KMS-11 (cell line): ENCODE measurements around the gene RIPOR3.
"Not testable (repeated sequence)": the region's sequence is repeated elsewhere in the genome, so short reads cannot be mapped to it uniquely, and the experiment has no call there.

Experiments used
- H2AFZ ChIP-seq: fragments of 200-600 bp; sonication (generic); 2 replicates; pipeline ENCODE4 v1.6.1; 2016; ENCODE audit warnings: antibody characterized with exemption, mixed run types, low read depth
- H3K27ac ChIP-seq: fragments of 200-600 bp; sonication (generic); 2 replicates; pipeline ENCODE4 v1.6.1; 2016; ENCODE audit warnings: mild to moderate bottlenecking, mixed run types
- H3K27me3 ChIP-seq: fragments of 200-600 bp; sonication (generic); 2 replicates; pipeline ENCODE4 v1.6.1; 2017; ENCODE audit warnings: mild to moderate bottlenecking, low read depth, mixed run types, moderate library complexity; ENCODE audit not compliant: insufficient read depth
- H3K36me3 ChIP-seq: fragments of 200-600 bp; sonication (generic); 2 replicates; pipeline ENCODE4 v1.6.1; 2017; ENCODE audit warnings: mild to moderate bottlenecking, mixed run types; ENCODE audit not compliant: insufficient read depth
- H3K4me1 ChIP-seq: fragments of 200-600 bp; sonication (generic); 2 replicates; pipeline ENCODE4 v1.6.1; 2016; ENCODE audit warnings: mild to moderate bottlenecking, low read depth, mixed run types; ENCODE audit not compliant: poor library complexity, severe bottlenecking
- H3K4me2 ChIP-seq: fragments of 200-600 bp; sonication (generic); 2 replicates; pipeline ENCODE4 v1.7.0; 2016; ENCODE audit warnings: mild to moderate bottlenecking, mixed run types
- H3K4me3 ChIP-seq: fragments of 200-600 bp; sonication (generic); IDR thresholded peaks from 2 replicates; pipeline ENCODE4 v1.6.1; 2017; ENCODE audit warnings: low read depth, low read length, mixed read lengths; ENCODE audit not compliant: insufficient read depth
- H3K79me2 ChIP-seq: fragments of 200-600 bp; sonication (generic); 2 replicates; pipeline ENCODE4 v1.6.1; 2016; ENCODE audit warnings: low read depth, mixed run types; ENCODE audit not compliant: insufficient read depth
- H3K9ac ChIP-seq: fragments of 200-600 bp; sonication (generic); 2 replicates; pipeline ENCODE4 v1.6.1; 2016; ENCODE audit warnings: mild to moderate bottlenecking, mixed run types
- H4K20me1 ChIP-seq: fragments of 200-600 bp; sonication (generic); 2 replicates; pipeline ENCODE4 v1.6.1; 2016; ENCODE audit warnings: mild to moderate bottlenecking, mixed run types; ENCODE audit not compliant: insufficient read depth
- CTCF ChIP-seq: fragments of 200-600 bp; sonication (generic); conservative IDR thresholded peaks from 2 replicates; pipeline ENCODE4 v1.6.1; 2017; ENCODE audit warnings: low read depth, mild to moderate bottlenecking, antibody characterized with exemption, low read length, moderate library complexity, mixed read lengths

RIPOR3 gene

GRCh38 chr20:50571466-50571865, 119.9 kb downstream of the RIPOR3 start:
- no peaks in the 10 kb centered on the region for H3K36me3 ChIP-seq
- peaks cover 29% of the 10 kb centered on the region for H3K4me1 ChIP-seq
- no peaks in the 10 kb centered on the region for H4K20me1 ChIP-seq
- no peak for TF ChIP-seq CTCF
- H3K27ac ChIP-seq: no peak overlapping the region
- H3K9ac ChIP-seq: no peak overlapping the region
- H3K79me2 ChIP-seq: no peaks in the 10 kb centered on the region
- H3K4me2 ChIP-seq: no peak overlapping the region
- no peak overlapping the region for H3K4me3 ChIP-seq
- H2AFZ ChIP-seq: no peak overlapping the region
- H3K27me3 ChIP-seq: no peaks in the 10 kb centered on the region

- Histone ChIP-seq H3K4me3 (no peak overlapping the region), H3K4me1 (peaks cover 29% of the 10 kb centered on the region), H2AFZ (no peak overlapping the region), H4K20me1 (no peaks in the 10 kb centered on the region), H3K27ac (peak overlapping the region; percentile 28; the same call in 1 of the 2 replicates), H3K36me3 (no peaks in the 10 kb centered on the region), H3K79me2 (no peaks in the 10 kb centered on the region), H3K27me3 (no peaks in the 10 kb centered on the region), H3K4me2 (peak overlapping the region; percentile 16), H3K9ac (no peak overlapping the region)
- TF ChIP-seq CTCF: peak; percentile 9; the same call in 1 of the 2 replicates
Measured at GRCh38 chr20:50569864-50570836, 121.2 kb downstream of the RIPOR3 start.

GRCh38 chr20:50569487-50569863, 121.9 kb downstream of the RIPOR3 start:
- not testable (repeated sequence) for H3K27ac ChIP-seq, H4K20me1 ChIP-seq, H3K9ac ChIP-seq, H3K79me2 ChIP-seq, H2AFZ ChIP-seq, H3K27me3 ChIP-seq, H3K36me3 ChIP-seq, H3K4me3 ChIP-seq
- Histone ChIP-seq H3K4me1 (peaks cover 29% of the 10 kb centered on the region), H3K4me2 (peak overlapping the region; percentile 16; the same call in 1 of the 2 replicates)

- H3K27me3 ChIP-seq: no peaks in the 10 kb centered on the region
- no peak for TF ChIP-seq CTCF
- no peak overlapping the region for H3K4me3 ChIP-seq
- no peak overlapping the region for H3K4me2 ChIP-seq
- H3K27ac ChIP-seq: no peak overlapping the region
- peaks cover 29% of the 10 kb centered on the region for H3K4me1 ChIP-seq
- H4K20me1 ChIP-seq: no peaks in the 10 kb centered on the region
- no peaks in the 10 kb centered on the region for H3K36me3 ChIP-seq
- no peak overlapping the region for H3K9ac ChIP-seq
- no peak overlapping the region for H2AFZ ChIP-seq
- no peaks in the 10 kb centered on the region for H3K79me2 ChIP-seq
Measured at GRCh38 chr20:50568549-50568942, 122.8 kb downstream of the RIPOR3 start.
